NCI-H146 treated with DMSO at 0.1 percent for 48 hours (cell line): ENCODE measurements around the gene SPATA31D3.
"Not testable (repeated sequence)": the region's sequence is repeated elsewhere in the genome, so short reads cannot be mapped to it uniquely, and the experiment has no call there.

ENCODE experiments used
- DNase-seq: peaks from one replicate; lab custom pipeline; 2025; ENCODE audit not compliant: unreplicated experiment; lab: John Stamatoyannopoulos, UW

The SPATA31D3 gene

DNA sequence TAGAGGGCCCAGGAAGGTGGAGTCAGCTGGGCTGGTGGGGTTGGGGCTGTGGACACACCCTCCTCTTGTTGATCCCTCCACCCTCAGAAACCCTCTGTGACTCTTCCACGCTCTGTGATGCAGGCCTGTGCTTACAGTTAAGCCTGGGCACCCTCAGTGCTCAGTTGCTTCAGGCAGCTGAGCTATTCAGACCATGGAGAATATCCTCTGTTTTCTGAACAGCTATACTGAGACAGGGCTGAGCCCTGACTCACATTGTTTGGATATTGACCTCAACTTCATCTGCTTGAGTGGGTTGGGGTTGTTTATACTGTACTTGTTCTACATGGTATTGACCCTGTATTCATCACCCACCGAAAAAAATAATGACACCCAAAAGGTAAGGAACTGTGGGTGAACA, at the start of gene SPATA31D3:
Gene SPATA31D3, plus strand, starts transcription at position 108 of the 400 bp plus-strand sequence. Its CDS starts 86 bp downstream, at position 194.
- not testable (repeated sequence) for DNase-seq

- no peak for DNase-seq
Measured at GRCh38 chr9:81893929-81894328, 49.4 kb upstream of the SPATA31D3 start.

DNA sequence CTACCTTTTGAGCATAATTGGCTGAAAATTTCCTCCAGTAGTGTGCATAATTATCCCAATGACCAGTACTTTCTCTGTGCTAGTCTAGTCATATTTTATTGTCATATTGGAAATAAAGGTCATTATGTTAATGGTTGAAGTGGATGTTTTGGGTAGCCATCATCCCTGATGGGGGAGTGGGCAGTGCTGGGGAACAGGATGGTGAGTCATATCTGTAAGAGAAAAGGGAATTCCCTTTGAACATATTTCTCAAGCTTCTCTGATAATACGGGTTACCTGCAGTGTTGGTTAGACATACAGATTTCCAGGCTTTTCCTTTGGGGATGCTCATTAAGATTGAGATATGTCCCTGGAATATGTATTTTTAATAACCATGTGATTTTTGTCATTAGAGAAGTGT, 48.4 kb upstream of the SPATA31D3 start:
- no peak for DNase-seq

GRCh38 chr9:81896070-81896469, 47.2 kb upstream of the SPATA31D3 start:
- DNase-seq = no peak

DNA sequence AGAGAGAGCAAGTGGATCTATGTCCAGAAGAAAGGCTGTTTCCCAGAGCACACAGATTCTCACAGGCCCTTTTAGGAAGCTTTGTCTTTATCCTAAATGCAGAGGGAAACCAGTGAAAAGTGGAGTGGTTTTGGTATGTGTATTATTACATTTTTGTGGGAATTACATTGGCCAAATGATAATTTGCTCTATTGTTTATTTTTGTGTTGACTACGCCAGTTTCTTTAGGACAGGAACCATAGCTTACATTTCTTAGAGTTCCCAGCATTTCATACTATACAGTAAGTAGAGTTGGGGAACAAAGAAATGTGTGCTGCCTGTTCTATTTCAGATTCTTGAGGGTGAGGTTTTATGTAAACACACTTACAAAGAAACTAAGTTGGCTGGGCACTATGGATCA, 44.4 kb upstream of the SPATA31D3 start:
- DNase-seq = no peak

DNA sequence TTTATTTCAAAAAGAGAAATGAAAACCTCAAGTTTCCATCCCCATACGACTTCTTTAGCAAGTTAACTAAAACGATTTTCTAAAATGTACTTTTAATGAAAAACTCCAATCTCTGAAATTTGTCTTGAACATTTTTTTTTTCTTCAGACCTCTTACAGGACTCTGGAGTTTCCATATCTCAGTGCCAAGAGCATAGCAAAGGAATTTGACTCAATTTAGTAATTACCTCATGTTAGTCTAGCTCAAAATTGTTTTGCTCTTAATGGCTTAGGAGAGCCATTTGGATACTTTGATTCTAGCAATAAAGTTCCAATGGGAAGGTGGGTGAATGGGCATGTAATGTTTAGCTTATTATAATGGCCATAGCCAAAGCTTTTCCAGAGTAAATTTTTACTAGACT, 41.1 kb upstream of the SPATA31D3 start:
- no peak for DNase-seq

- no peak for DNase-seq
Measured at GRCh38 chr9:81902626-81903025, 40.7 kb upstream of the SPATA31D3 start.

- no peak for DNase-seq
Measured at GRCh38 chr9:81906671-81907070, 36.6 kb upstream of the SPATA31D3 start.

DNA sequence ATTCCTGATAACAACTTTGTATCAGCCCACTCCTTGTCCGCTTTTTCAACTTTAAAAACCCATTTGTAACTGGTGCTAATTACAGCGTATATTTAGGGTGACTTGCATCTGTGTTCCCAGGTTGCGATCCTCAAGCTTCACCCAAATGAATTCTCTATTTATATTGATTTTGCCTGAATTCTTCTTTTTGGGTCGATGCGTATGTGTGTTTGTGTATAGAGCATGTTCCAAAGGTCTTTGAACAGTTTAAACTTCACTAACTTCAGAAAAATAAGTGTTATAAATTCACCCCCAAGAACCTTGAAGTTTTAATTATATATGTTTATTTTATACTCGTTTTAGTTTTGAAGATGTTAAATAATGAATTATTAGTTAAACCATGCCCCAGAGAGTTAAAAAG, 31.2 kb upstream of the SPATA31D3 start:
- DNase-seq = no peak

DNA sequence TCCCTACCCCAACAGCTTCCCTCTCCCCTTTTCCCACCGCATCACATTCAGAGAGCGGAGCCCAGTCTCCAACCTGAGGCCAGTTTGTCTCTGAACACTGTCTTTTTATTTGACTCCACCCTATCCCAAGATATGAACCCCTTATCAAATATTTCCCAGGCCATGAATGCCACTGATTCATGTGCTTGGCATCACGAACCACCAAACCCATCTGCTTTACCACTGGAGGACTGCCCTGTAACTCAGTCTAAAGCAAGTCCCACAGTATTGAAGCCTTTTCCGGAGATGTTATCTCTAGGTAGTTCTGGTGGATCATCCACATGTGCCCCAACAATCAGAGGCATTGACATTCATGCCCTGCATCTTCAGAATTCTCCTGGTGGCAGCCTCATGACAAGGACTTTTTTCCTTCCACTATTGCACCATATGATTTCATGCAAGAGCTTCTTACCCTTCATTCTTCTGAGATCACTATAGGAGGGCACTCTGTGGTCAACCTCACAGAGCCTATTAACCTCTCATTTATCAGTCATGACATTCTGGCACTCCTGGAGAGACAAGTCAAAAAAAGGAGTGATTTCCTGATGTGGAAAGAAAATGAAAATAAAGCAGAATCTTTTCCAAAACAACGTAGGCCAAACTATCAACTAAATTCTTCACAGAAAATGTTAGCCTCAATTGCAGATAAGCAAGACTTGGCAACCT, 27.3 kb upstream of the SPATA31D3 start:
- DNase-seq = no peak

GRCh38 chr9:81918507-81918906, 24.8 kb upstream of the SPATA31D3 start:
- DNase-seq = not testable (repeated sequence)

GRCh38 chr9:81928305-81928704, 15.0 kb upstream of the SPATA31D3 start, which contains the start of gene SPATA31D4:
Gene SPATA31D4, plus strand, starts transcription at chr9:81928428. Its CDS starts 86 bp downstream, at chr9:81928514.
- not testable (repeated sequence) for DNase-seq

- DNase-seq = not testable (repeated sequence)
Measured at GRCh38 chr9:81930147-81930546, 13.2 kb upstream of the SPATA31D3 start.

DNA sequence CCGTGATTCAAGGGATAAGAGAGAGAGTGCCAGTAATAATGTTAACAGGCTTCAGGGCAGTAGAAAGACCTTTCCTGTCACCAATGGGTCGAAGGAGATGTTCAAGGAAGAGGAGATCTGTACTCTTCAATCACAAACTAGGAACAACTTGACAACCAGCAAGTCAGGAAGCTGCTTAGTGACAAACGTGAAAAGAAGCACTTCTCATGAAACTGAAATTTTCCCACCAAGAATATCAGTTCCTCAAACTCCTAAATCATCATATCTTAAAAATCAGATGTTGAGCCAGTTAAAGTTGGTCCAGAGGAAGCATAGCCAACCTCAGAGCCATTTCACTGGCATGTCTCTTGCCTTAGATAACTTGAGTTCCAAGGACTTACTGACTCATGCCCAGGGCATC, 9.8 kb upstream of the SPATA31D3 start:
- DNase-seq = not testable (repeated sequence)

GRCh38 chr9:81948650-81949049, 5.3 kb downstream of the SPATA31D3 start:
- not testable (repeated sequence) for DNase-seq

DNA sequence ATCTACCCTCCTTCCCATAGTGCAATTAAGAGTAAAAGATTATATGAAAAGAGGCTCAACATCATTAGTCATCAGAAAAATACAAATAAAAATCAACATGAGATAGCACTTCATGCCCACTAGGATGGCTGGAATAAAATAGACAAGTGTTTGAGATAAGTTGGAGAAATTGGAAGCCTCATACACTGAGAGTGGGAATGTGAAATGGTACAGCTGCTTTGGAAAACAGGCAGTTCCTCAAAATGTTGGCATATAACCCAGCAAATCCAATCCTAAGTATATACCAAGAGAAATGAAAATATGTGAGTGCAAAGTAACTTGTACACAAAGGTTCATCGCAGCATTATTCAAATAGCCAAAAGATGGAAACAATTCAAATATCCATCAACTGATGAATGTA, 9.8 kb downstream of the SPATA31D3 start:
- DNase-seq = no peak

DNA sequence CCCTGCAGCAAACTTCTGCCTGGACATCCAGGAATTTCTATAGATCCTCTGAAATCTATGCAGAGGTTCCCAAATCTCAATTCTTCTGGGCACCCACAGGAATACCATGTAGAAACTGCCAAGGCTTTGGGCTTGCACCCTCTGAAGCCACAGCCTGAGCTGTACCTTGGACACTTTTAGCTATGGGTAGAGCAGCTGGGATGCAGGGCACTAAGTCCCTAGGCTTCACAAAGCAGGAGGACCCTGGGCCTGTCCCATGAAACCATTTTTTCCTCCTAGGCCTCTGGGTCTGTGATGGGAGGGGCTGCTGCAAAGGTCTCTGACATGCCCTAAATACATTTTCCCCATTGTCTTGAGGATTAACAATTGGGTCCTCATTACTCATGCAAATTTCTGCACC, 12.3 kb downstream of the SPATA31D3 start:
- no peak for DNase-seq

DNA sequence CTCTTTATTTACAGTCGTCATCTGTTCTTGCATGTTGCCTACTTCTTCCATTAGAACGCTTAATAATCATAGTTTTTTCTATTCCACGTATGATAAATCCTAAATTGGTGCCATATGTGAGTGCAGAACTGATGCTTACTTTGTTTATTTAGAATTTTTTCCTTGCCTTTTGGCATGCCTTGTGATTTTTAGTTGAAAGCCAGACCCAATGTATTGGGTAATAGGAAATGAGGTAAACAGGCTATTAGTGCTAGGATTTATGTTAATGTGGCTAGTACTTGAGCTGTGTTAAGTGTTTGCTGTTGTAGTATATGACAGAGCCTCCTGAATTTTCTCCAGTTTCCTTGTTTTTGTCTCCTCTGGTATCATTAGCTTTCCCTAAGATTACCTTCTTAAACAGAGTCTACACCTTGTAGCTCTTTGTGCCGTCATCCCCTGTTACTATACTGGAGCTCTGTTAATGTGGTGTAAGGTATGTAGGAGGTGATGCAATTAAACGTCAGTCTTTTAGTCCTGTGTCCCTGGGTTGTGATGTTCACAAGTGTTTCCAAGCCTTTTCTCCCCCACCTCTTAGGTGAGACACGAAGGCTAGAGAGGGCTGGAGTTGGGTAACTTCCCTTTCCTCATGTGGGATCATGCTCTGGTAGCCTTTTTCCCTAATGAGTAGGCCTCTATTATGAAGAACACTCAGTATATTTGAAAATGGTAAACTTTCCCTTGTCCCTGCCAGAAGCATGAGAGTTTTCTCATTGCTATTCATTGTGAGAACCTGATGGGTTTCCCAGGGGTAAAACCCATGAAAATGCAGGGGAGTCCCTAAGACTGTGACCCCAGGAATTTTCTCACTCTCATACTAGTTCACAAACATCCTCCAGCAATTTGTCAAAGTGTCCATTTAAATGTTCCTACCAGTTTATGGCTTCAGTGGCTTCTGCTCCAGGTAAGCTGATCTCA, 21.2 kb downstream of the SPATA31D3 start:
- no peak for DNase-seq

DNA sequence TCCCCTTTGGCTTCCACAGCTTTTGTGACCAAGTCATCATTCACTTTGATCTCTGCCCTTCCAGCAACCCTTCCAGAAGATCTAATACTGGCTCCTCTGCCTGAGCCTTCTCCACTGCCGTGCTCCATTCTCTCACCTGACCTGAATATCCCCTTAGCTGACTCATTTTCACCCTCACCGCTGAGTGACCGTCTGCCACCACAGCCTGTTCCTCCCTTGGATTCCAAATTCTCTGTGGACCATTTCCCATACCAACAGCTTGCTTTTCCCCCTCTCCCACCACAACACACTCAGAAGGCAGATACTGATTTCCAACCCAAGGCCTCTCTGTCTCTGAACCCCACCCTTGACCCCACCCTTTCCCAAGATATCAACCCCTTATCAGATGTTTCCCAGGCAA, 24.7 kb downstream of the SPATA31D3 start:
- no peak for DNase-seq

GRCh38 chr9:81969971-81970370, 26.7 kb downstream of the SPATA31D3 start:
- DNase-seq = no peak

DNA sequence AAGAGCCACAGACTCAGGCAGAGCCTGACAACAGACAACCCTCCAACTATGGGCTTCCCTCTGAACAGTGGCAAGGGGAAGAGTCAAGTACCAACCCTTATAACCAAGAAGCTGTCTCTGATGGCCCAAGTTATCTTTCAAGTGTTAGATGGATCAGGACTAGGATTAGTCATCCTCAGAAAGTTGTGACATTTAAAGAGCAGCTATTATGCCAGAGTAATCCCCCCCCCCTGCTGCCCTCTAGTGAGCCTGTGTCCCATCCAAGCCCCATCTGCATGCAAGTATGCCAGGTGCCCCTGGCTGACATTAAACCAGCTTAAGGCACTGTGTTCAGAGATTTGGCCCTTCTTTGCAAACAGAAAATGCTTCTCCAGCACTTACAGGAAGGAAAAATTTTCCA, 28.4 kb downstream of the SPATA31D3 start:
- no peak for DNase-seq

GRCh38 chr9:81974764-81975163, 31.5 kb downstream of the SPATA31D3 start:
- DNase-seq = no peak
